Cardiac fibroblast (primary cell): ENCODE measurements around the gene LHFPL3.

ENCODE experiments used
- DNase-seq, 2 donors: peaks; one replicate each; pipeline versions ENCODE4 v3.0.0 to v3.0.0-alpha.2; 2010; ENCODE audit warnings: low read depth in 2 of 2
- H3K4me3 ChIP-seq, 2 donors: replicated peaks in 1 of 2; 1 replicate in 1 of 2; 2 replicates in 1 of 2; pipeline ENCODE4 v1.5.1; 2011; ENCODE audit warnings: low read depth in 2 of 2, low read length in 2 of 2, mild to moderate bottlenecking in 2 of 2, moderate library complexity in 1 of 2
- TF ChIP-seq, protein P1 (sequence below): IDR thresholded peaks from one replicate; pipeline ENCODE4 v1.5.1; 2011; ENCODE audit warnings: low read depth, mild to moderate bottlenecking, low read length, inconsistent platforms

Gene LHFPL3

DNA sequence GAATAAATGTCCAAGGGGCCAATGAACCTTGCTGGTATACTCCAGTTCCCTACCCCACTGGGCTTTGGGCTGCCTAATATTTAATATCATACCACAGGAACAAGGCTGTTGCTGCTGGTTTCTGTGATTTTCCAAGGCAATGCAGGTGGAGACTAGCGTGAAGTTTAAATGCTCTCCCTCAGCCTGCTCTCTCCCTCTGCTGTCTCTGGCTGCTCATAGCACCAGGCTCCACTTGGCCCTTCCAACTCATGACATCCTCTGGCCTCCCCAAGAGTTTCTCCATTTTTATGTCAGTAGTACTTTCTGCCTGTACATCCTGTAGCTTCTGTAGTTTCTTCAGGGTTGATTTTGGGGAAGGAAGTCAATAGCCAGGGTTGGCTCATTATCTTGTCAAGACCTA is 103.5 kb downstream of the LHFPL3 start:
- TF ChIP-seq, protein P1, sequence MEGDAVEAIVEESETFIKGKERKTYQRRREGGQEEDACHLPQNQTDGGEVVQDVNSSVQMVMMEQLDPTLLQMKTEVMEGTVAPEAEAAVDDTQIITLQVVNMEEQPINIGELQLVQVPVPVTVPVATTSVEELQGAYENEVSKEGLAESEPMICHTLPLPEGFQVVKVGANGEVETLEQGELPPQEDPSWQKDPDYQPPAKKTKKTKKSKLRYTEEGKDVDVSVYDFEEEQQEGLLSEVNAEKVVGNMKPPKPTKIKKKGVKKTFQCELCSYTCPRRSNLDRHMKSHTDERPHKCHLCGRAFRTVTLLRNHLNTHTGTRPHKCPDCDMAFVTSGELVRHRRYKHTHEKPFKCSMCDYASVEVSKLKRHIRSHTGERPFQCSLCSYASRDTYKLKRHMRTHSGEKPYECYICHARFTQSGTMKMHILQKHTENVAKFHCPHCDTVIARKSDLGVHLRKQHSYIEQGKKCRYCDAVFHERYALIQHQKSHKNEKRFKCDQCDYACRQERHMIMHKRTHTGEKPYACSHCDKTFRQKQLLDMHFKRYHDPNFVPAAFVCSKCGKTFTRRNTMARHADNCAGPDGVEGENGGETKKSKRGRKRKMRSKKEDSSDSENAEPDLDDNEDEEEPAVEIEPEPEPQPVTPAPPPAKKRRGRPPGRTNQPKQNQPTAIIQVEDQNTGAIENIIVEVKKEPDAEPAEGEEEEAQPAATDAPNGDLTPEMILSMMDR: no peak
- H3K4me3 ChIP-seq: no peak overlapping the region
- DNase-seq: no peak

DNA sequence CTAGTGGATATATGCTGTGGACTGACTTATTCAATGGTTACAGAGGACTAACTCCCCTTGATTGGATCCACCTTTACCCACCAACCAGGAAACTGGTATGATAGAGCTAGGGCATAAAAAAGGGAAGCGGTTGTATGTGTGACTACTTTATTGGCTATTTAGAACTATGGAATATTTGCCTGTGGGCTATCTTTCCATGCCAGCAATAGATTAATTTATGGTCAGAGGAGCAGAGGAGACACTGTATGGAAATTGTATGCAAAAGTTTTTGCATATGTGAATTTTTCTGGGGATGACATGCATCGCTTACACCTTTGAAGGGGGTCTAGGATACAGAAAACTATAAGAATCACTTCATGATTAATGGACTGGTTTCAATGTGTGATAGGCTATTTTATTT is 105.7 kb downstream of the LHFPL3 start:
- no peak overlapping the region for H3K4me3 ChIP-seq
- no peak for DNase-seq
- TF ChIP-seq, protein P1: no peak

DNA sequence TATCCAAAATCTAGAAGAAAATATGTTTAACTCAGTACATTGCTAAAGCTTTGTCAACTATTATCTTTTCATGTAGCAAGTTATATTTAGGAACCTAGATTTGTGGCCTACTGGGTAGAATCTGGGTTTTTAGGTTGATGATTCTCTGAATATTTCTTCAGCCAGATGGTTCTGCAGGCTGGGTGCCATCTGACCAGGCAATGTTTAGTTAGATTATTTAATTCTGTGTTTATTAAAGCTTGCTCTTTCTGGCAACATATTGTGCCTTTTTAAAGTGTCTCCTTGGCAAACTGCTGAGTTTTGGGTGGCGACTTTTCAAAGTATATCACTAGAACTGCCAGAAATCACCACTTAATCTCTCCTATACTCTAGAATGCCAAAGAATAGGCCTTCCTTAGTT is 114.1 kb downstream of the LHFPL3 start:
- DNase-seq: no peak
- TF ChIP-seq, protein P1: no peak
- no peak overlapping the region for H3K4me3 ChIP-seq

DNA sequence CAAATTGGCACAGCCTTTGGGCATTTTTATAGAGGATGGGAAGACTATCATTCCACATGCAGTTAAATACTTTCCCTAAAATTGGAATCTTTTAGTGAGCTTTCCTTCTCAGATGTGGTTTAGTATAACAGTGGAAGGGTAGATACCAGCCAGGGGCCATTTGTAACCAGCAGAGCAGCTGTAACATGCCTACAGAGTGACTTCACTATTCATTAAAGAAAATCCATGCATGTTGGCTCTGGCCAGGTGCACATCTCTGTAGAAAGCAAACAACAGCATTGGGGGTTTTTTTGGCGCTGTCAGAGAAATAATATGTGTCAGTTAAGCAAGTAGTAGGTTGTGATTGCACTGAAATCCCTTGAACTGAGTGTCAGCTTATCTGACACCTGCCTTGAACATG is 115.6 kb downstream of the LHFPL3 start:
- DNase-seq: no peak
- no peak overlapping the region for H3K4me3 ChIP-seq
- TF ChIP-seq, protein P1: no peak

DNA sequence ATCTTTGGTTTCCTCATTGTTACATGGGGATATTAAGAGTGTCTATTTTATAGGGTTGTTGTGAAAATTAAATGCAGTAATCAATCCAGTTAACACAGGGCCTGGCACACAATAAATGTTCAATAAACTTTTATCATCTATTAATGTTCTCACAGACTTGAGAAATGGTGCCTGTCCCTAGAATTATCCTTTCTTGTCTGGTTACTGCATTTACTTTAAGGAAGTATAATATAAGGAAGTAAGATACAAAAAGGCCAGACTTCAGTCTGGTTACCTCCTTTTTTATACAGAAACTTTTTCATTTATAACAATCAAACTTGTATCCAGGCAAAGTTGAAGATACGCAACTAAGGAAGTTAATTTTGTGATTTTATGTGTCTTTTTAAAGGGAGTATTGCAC is 117.0 kb downstream of the LHFPL3 start:
- TF ChIP-seq, protein P1: no peak
- H3K4me3 ChIP-seq: no peak overlapping the region
- no peak for DNase-seq

DNA sequence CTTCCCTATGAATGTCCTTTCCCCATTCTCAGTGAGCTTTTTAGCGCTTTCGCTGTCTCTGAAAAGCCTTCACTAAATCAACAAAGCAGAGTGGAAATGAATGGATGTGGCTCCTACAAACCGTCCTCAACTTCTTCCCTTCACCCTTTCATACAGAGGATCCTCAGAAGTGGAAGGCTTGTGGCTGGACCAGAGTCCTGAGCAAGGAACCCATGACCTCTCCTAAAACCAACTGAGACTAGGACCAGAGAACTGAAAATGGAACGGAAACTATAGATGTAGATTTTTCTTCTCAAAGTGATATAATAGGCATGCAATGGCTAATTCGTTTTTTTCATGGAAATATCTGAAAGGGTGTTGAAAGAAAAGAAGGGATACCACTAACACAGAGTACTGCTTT is 122.5 kb downstream of the LHFPL3 start:
- no peak for DNase-seq
- TF ChIP-seq, protein P1: no peak

DNA sequence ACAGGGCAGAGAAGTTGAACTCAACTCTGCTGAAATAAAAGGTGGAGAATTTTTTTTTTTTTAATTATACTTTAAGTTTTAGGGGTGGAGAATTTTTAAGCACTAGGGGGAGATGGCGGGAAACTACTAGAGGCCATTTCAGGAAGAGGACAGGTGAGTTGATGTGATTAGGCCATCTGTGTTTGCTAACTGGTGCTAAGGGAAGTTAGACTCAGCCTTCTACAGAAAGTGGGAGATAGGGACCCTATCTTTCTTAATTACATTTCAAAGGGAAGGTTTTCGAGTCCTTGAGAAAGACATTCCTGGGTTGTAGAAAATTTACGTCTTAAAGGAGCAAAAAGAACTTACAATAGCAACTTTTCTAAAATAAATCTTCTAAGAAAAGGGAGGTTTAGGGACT is 124.8 kb downstream of the LHFPL3 start:
- TF ChIP-seq, protein P1: no peak
- no peak for DNase-seq
- H3K4me3 ChIP-seq: no peak overlapping the region

More for the DNA sequence above, 122.5 kb downstream of the LHFPL3 start:
- H3K4me3 ChIP-seq: no peak overlapping the region
